IPS DF 6.9 (cell line): ENCODE data around the gene REV3L.

Experiments used
- DNase-seq: peaks from one replicate; pipeline ENCODE4 v3.0.0-alpha.2; 2013; ENCODE audit warnings: low read depth, low spot score
- H3K27ac ChIP-seq: one replicate; pipeline ENCODE4 v1.5.1; 2013; ENCODE audit warnings: low read length, control low read depth
- H3K27me3 ChIP-seq: 2 replicates; pipeline ENCODE4 v1.6.1; 2013; ENCODE audit warnings: mild to moderate bottlenecking, low read length; ENCODE audit not compliant: control insufficient read depth, insufficient read depth
- H3K36me3 ChIP-seq: 2 replicates; pipeline ENCODE4 v1.6.1; 2013; ENCODE audit warnings: low read length; ENCODE audit not compliant: control insufficient read depth, insufficient read depth
- H3K4me1 ChIP-seq: 2 replicates; pipeline ENCODE4 v1.6.1; 2013; ENCODE audit warnings: low read length; ENCODE audit not compliant: control insufficient read depth, insufficient read depth
- H3K4me3 ChIP-seq: 2 replicates; pipeline ENCODE4 v1.5.1; 2013; ENCODE audit warnings: mild to moderate bottlenecking, low read length
- H3K9me3 ChIP-seq: 2 replicates; pipeline ENCODE4 v1.6.1; 2013; ENCODE audit warnings: low read length, inconsistent platforms; ENCODE audit not compliant: control insufficient read depth, insufficient read depth
- WGBS: extraction: QIAGEN DNeasy Blood & Tissue Kit; methylation state at CpG from one replicate; pipeline ENCODE4 v1.1.7; 2013; ENCODE audit warnings: mixed read lengths, missing lambda C conversion rate; ENCODE audit not compliant: insufficient read length, insufficient coverage; 5-methylcytosine and 5-hydroxymethylcytosine counted together

REV3L gene

GRCh38 chr6:111482959-111483735, at the start of gene REV3L:
Gene REV3L (minus strand): TSS chr6:111483218. CDS start chr6:111482888, 330 bp downstream.
- Histone ChIP-seq H3K27me3 (peaks cover 15% of the 10 kb centered on the region), H3K9me3 (no peaks in the 10 kb centered on the region), H3K27ac (no peak within 1 kb of the TSS), H3K4me1 (peaks cover 1% of the 10 kb centered on the region; the same call in 1 of the 2 replicates), H3K36me3 (no peaks in the 10 kb centered on the region; the same call in 1 of the 2 replicates), H3K4me3 (peak within 1 kb of the TSS; percentile 89)
- no CpG with 5 or more reads among the region's 84 CpGs for WGBS
- DNase-seq, result no peak

GRCh38 chr6:111531185-111531584, 48.2 kb upstream of the REV3L start:
- H3K9me3 ChIP-seq, result no peaks in the 10 kb centered on the region
- H3K27me3 ChIP-seq, result no peaks in the 10 kb centered on the region
- no peak for DNase-seq
- H3K4me1 ChIP-seq, result no peaks in the 10 kb centered on the region; the same call in 1 of the 2 replicates
- no CpG with 5 or more reads among the region's 5 CpGs for WGBS
- H3K27ac ChIP-seq, result no peak overlapping the region
- H3K4me3 ChIP-seq, result no peak overlapping the region
- H3K36me3 ChIP-seq, result no peaks in the 10 kb centered on the region

GRCh38 chr6:111530667-111531066, 47.6 kb upstream of the REV3L start:
- no peak for DNase-seq
- no peaks in the 10 kb centered on the region; the same call in 1 of the 2 replicates for H3K4me1 ChIP-seq
- no CpG with 5 or more reads among the region's 8 CpGs for WGBS
- no peak overlapping the region for H3K27ac ChIP-seq
- no peaks in the 10 kb centered on the region for H3K27me3 ChIP-seq
- H3K36me3 ChIP-seq, result no peaks in the 10 kb centered on the region
- no peak overlapping the region for H3K4me3 ChIP-seq
- H3K9me3 ChIP-seq, result no peaks in the 10 kb centered on the region

GRCh38 chr6:111530218-111530617, 47.2 kb upstream of the REV3L start:
- no peaks in the 10 kb centered on the region; the same call in 1 of the 2 replicates for H3K4me1 ChIP-seq
- no peaks in the 10 kb centered on the region for H3K27me3 ChIP-seq
- H3K36me3 ChIP-seq, result no peaks in the 10 kb centered on the region
- no peak overlapping the region for H3K27ac ChIP-seq
- no CpG with 5 or more reads among the region's 2 CpGs for WGBS
- no peak for DNase-seq
- H3K4me3 ChIP-seq, result no peak overlapping the region
- no peaks in the 10 kb centered on the region for H3K9me3 ChIP-seq

- Histone ChIP-seq H3K4me1 (peaks cover 2% of the 10 kb centered on the region; the same call in 1 of the 2 replicates), H3K9me3 (no peaks in the 10 kb centered on the region), H3K27me3 (no peaks in the 10 kb centered on the region), H3K27ac (no peak overlapping the region), H3K36me3 (no peaks in the 10 kb centered on the region), H3K4me3 (no peak overlapping the region)
- DNase-seq, result no peak
Observed at GRCh38 chr6:111527367-111527766, 44.3 kb upstream of the REV3L start.

- Histone ChIP-seq H3K36me3 (no peaks in the 10 kb centered on the region), H3K9me3 (no peaks in the 10 kb centered on the region), H3K27me3 (no peaks in the 10 kb centered on the region), H3K4me3 (no peak overlapping the region), H3K4me1 (peaks cover 2% of the 10 kb centered on the region; the same call in 1 of the 2 replicates), H3K27ac (no peak overlapping the region)
- DNase-seq, result no peak
Observed at GRCh38 chr6:111524735-111525134, 41.7 kb upstream of the REV3L start.

- WGBS, result no CpG with 5 or more reads among the region's 4 CpGs
- DNase-seq, result no peak
- Histone ChIP-seq H3K27ac (no peak overlapping the region), H3K36me3 (no peaks in the 10 kb centered on the region), H3K4me1 (peaks cover 2% of the 10 kb centered on the region; the same call in 1 of the 2 replicates), H3K9me3 (no peaks in the 10 kb centered on the region), H3K4me3 (no peak overlapping the region), H3K27me3 (no peaks in the 10 kb centered on the region)
Observed at GRCh38 chr6:111524252-111524651, 41.2 kb upstream of the REV3L start.

GRCh38 chr6:111523484-111524167, 40.6 kb upstream of the REV3L start:
- no peaks in the 10 kb centered on the region for H3K9me3 ChIP-seq
- peaks cover 2% of the 10 kb centered on the region; the same call in 1 of the 2 replicates for H3K4me1 ChIP-seq
- WGBS, result no CpG with 5 or more reads among the region's 2 CpGs
- no peaks in the 10 kb centered on the region for H3K27me3 ChIP-seq
- no peak overlapping the region for H3K27ac ChIP-seq
- H3K4me3 ChIP-seq, result no peak overlapping the region
- no peaks in the 10 kb centered on the region for H3K36me3 ChIP-seq
- no peak for DNase-seq

- Histone ChIP-seq H3K4me1 (peaks cover 2% of the 10 kb centered on the region; the same call in 1 of the 2 replicates), H3K27ac (no peak overlapping the region), H3K27me3 (no peaks in the 10 kb centered on the region), H3K9me3 (no peaks in the 10 kb centered on the region), H3K36me3 (no peaks in the 10 kb centered on the region), H3K4me3 (no peak overlapping the region)
- WGBS, result no CpG with 5 or more reads among the region's 4 CpGs
- no peak for DNase-seq
Observed at GRCh38 chr6:111522393-111523020, 39.5 kb upstream of the REV3L start.

GRCh38 chr6:111521497-111522270, 38.7 kb upstream of the REV3L start:
- H3K4me3 ChIP-seq, result no peak overlapping the region
- no peak overlapping the region for H3K27ac ChIP-seq
- no peak for DNase-seq
- H3K36me3 ChIP-seq, result no peaks in the 10 kb centered on the region
- no peaks in the 10 kb centered on the region for H3K9me3 ChIP-seq
- no CpG with 5 or more reads among the region's 5 CpGs for WGBS
- H3K4me1 ChIP-seq, result peaks cover 2% of the 10 kb centered on the region; the same call in 1 of the 2 replicates
- no peaks in the 10 kb centered on the region for H3K27me3 ChIP-seq
